GOT3 (cell line): ENCODE data around the gene MYH15.
"Not testable (repeated sequence)": the region's sequence is repeated elsewhere in the genome, so short reads cannot be mapped to it uniquely, and the experiment has no call there.

Experiments
- DNase-seq: peaks from one replicate; lab custom pipeline; 2025; ENCODE audit warnings: mixed read lengths; lab: John Stamatoyannopoulos, UW

MYH15 gene

DNA sequence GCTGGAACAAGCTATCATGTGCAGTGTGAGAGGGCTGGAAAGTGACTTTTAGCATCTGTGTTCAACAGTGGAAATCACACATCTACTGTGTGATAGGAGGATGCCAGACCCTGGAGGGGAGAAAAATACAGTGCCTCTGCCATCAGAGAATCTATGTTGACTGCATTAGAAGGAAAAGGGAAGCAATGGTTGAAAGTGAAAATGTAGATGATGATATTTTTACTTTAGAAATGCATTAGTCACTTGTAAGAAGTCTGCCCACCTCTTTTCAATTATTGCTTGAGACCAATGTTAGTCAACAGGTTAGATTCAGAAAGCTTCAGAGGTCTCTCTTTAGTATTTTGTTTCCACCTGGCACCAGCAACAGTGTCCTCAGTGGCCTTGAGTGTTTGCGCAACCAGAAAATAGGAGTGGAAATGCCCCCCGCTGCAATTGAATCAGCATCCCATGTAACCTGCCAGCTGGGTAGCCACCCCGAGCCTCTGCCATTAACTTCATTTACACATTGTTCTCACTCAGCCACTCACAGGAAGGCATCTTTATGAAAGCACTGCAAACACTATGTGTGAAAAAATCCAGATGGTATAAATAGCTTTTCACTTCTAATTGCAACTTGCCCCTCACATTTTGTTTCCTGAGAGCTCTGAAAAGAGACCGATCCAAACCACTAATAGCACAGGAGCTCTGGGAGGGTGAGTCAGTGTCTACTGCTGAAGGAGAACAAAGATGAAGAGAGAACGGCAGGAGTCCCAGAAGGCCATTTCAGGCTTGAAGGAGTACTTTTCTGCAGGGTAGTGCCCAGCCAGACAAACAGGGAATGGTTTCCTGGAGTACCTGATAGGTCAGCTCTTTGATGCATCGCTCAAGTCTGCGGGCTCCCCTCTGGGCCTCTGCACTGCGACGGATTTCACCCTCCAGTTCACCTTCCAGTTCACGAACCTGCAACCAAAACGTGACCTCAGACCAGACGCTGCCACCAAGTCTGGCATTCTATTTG lies 122.0 kb downstream of the MYH15 start:
- no peak for DNase-seq

DNA sequence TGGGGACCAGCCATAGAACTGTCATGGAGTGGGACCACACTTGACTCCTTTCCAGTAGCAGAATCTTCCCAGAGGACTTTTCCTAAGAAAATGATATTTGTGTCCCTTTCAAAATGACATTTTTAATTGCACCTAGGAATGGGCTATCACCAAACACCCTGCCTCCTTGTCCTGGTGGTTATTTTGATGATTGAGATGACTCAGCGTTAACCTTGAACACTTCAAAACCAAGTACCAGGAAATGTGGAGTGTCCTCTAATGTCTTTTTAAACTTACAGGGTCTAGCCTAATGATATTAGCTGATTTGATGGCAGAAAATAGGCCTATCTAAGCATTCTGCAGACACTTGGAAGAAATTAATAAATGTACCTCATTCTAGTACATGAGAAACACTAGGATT lies 123.3 kb downstream of the MYH15 start:
- DNase-seq: no peak

- DNase-seq: no peak
Measured at GRCh38 chr3:108383306-108383705, 127.1 kb downstream of the MYH15 start.

- DNase-seq: no peak
Measured at GRCh38 chr3:108381529-108382140, 128.8 kb downstream of the MYH15 start.

DNA sequence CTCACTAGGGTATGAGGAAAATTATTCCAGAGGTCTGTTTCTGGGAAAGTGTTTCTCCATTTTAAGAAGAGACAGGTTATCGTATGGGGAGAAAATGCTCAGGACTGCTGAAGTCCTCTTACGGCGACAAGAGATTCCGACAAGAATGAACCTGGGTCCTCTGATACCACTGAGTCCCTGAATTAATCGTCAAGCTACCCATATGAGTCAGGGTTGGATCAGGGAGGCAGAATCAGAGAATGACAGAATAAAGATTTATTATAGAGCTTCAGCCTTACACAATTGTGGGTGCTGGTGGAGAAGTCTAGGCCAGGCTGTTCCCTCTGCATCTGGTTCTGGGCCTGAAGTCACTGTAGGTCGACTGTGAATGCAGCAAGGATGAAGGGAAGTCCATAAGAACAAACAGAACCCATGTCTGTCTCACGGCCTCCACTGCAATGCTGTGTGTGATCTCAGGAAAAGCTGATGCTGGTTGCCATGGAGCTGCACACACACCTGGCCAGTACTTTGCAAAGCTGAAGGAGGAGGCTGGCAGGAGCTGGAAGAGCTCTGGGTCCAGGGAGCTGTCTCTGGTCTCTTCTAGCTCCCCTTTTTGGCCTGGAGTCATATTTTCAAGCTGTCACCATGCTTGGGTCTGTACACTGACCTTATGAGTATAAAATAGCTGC lies 130.1 kb downstream of the MYH15 start:
- DNase-seq: no peak

GRCh38 chr3:108378952-108379342 lies 131.4 kb downstream of the MYH15 start:
- not testable (repeated sequence) for DNase-seq

GRCh38 chr3:108378153-108378951 lies 132.0 kb downstream of the MYH15 start:
- DNase-seq: no peak

DNA sequence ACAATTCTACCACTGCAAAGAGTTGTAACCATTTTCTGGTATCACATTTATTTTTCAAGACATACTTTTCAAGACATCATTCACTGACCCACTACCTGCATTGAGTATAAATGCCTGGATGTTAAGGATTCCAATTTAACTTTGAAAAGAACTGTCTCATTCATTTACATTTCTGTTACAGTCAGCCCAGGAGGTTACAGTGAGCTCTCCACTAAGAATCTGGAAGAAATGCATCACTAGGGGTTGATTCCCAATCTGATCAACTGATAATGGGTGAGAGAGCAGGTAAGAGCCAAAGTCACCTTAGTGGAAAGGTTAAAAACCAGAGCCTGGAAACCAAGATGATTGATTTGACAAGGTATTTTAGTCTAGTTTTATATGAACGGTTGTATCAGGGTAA lies 133.0 kb downstream of the MYH15 start:
- no peak for DNase-seq

DNA sequence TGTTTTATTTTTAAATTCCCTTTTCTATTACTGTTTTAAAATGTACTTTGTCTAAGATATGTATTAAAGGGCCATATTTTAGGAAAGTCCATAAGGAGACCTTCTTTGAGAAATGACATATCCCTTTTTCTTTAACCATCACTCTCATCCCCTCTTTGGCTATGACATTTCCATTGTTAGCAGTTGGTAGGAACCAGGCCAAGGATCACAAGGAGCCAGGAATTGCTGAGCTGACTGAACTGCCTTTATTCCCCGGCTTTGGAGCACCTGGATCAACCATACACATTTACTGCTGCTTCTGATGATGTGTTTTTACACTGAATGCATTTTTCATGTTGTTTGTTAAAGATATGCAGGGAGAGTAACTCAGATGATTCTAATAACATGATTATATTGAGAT lies 134.4 kb downstream of the MYH15 start:
- no peak for DNase-seq

- DNase-seq: no peak
Measured at GRCh38 chr3:108359011-108359410, 151.4 kb downstream of the MYH15 start.

DNA sequence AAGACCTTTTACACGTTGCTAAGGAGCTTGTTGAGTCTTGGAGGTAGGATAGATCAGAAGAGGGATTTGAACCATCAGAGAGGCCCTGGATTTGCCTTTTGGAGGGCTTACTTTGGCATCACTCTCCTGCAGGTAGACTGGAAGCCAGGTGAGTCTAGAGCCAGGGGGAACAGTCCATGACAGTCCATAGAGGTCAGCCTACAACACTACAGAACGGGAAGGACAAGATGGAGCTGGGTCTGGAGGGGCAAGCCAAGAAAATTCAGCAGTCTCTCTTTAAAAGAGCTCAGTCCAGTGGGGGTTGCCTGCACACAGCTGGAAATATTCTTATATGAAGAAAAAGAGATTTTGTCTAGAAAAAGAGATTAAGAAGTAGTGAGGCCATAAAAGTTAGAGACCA lies 153.4 kb downstream of the MYH15 start:
- no peak for DNase-seq

DNA sequence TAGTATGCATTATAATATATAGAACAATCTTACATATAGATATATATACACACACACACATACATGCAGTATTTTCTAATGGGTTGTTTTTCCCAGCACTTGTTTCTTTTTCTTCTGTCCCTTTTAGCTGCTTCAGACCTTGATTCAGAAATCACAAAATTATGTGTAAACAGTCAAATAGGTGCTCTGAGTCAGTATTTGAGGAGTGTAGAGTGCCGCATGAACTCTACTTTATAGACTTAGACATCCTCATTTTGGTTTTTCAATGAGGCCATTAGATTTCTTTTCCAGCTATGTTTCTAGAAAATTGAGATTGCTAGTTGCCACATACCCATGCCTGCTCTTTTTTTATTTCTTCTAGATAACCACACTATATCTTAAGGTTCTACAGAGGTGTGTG lies 155.8 kb downstream of the MYH15 start:
- DNase-seq: no peak

GRCh38 chr3:108352176-108352575 lies 158.2 kb downstream of the MYH15 start:
- no peak for DNase-seq

GRCh38 chr3:108346301-108347227 lies 163.8 kb downstream of the MYH15 start:
- no peak for DNase-seq

DNA sequence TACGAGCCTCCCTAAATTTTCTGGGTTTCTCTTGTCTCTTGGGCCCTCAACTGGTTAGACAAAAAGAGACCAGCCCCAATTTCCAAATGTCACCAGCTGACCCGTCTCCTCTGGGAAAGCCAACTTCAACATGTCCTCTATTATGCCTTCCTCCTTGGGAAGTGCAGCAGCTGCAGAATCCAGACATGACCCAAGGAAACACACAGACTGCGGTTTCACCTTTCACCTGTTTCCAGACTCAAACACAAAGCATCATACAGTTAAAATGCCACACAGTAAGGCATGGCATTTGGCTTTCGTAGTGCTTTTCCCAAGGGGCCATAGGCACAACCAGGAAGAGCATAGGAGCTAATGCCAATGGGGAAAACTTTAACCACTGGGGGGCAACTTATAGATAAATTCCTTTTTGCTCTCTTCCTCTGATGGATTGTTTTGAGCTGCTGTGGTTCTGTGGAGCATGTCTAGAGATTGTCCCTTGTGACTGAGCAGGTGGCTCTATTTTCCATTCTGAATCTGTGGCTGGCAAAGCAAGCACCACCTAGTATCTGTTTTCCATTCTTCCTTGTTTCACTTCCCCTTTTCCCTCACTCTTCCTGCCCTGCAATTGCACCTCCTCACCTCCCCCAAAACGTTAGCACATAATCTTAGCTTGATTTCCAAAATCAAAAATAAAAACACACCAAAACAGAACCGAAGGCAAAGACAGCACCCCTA lies 164.7 kb downstream of the MYH15 start:
- DNase-seq: no peak

GRCh38 chr3:108343491-108343890 lies 166.9 kb downstream of the MYH15 start:
- DNase-seq: no peak

- no peak for DNase-seq
Measured at GRCh38 chr3:108342837-108343486, 167.4 kb downstream of the MYH15 start.

DNA sequence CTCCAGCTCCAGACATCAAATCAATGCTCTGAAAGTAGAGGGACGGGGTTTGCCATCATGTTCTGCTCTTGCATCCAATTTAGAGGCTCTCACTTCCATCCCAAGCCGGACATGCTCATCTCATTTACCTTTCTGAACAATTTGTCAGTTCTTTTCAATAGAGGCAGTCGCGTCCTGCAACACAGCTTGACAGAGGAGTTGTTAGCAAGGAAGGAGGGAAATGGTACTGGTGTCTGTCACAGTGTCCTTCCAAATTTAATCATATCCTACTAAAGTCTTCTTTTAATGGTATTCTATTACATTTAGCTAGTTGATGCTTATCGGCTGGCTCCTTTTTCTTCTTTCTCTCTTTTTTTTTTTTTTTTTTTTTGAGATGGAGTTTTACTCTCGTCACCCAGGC lies 168.5 kb downstream of the MYH15 start:
- DNase-seq: no peak

DNA sequence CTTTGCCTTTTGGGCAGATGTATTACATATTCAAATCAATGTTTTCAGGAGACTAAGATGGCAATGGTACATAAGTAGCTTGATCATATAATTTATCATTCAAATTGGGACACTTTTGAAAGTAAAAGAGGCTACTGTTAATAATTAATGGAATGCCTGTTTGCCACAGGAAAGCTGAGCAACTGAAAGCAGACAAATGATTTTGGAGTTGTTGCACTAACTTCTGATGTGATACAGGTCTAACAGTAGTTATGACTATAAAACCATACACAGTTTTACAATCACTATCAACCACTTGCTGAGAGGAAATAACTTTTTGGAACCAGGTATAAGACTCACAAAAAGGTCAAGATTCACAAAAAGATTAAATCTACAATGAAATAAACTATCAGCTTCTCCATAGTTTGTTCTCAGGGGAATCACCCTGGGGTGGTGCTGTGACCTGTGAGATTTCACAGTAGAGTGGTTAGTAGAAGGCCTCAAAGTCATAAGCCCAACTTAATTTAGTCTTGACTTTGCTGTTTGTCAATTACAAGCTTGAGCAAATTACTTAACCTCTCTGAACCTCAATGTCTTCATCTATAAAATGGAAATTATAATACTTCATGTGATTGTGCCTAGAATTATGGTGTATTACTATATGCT lies 171.4 kb downstream of the MYH15 start:
- no peak for DNase-seq
